Bronchial epithelial cell (primary cell): ENCODE results near the gene SLCO2B1. TPM values are rescaled to one million over a fixed set of nuclear protein-coding genes. Genes with fewer than 3 reads are reported as not detected.
A peak's percentile ranks its signal among the peaks of the same experiment; 100 is the strongest.

Source experiments
- DNase-seq: peaks from one replicate; pipeline ENCODE4 v3.0.0-alpha.2; 2010; ENCODE audit warnings: low read depth
- FAIRE-seq: peaks from 2 replicates; lab custom pipeline; 2011; peaks lifted over from hg19 to GRCh38; lab: Jason Lieb, UNC
- H3K27me3 ChIP-seq: 2 replicates; pipeline ENCODE4 v1.5.1; 2011; ENCODE audit warnings: low read length; ENCODE audit not compliant: control insufficient read depth, insufficient read depth
- H3K36me3 ChIP-seq: 2 replicates; pipeline ENCODE4 v1.5.1; 2011; ENCODE audit warnings: low read length; ENCODE audit not compliant: control insufficient read depth, insufficient read depth
- H3K4me3 ChIP-seq: 2 replicates; pipeline ENCODE4 v1.5.1; 2011; ENCODE audit warnings: mild to moderate bottlenecking, low read depth, low read length, control low read depth
- CTCF ChIP-seq: IDR thresholded peaks from 2 replicates; pipeline ENCODE4 v1.5.1; 2011; ENCODE audit warnings: mild to moderate bottlenecking, moderate library complexity, low read length, control low read depth, inconsistent platforms; ENCODE audit not compliant: insufficient read depth, severe bottlenecking
- total RNA-seq: library from RNA; depleted of rRNA; stranded (reverse); fragments of >200 nt; gene quantifications from 2 replicates; pipeline ENCODE4 v1.2.1, GENCODE V29; 2014

SLCO2B1 gene
- total RNA-seq, 1 donor from 2014 or later, result not detected

GRCh38 chr11:75198278-75198973 is 47.5 kb downstream of the SLCO2B1 start:
- TF ChIP-seq CTCF, result no peak
- DNase-seq (peak; percentile 49), FAIRE-seq (no peak)
- Histone ChIP-seq H3K27me3 (peaks cover 4% of the 10 kb centered on the region), H3K4me3 (no peak overlapping the region), H3K36me3 (no peaks in the 10 kb centered on the region)

GRCh38 chr11:75199412-75199955 is 48.6 kb downstream of the SLCO2B1 start:
- no peak for TF ChIP-seq CTCF
- no peak for DNase-seq
- FAIRE-seq, result no peak
- H3K36me3 ChIP-seq, result no peaks in the 10 kb centered on the region
- H3K27me3 ChIP-seq, result peaks cover 4% of the 10 kb centered on the region
- H3K4me3 ChIP-seq, result no peak overlapping the region

GRCh38 chr11:75200051-75200450 is 49.1 kb downstream of the SLCO2B1 start:
- no peak for DNase-seq
- H3K27me3 ChIP-seq, result peaks cover 4% of the 10 kb centered on the region
- no peak overlapping the region for H3K4me3 ChIP-seq
- no peaks in the 10 kb centered on the region for H3K36me3 ChIP-seq
- no peak for TF ChIP-seq CTCF
- FAIRE-seq, result no peak

GRCh38 chr11:75200531-75200930 is 49.6 kb downstream of the SLCO2B1 start:
- TF ChIP-seq CTCF, result no peak
- DNase-seq (no peak), FAIRE-seq (no peak)
- no peak overlapping the region for H3K4me3 ChIP-seq
- H3K27me3 ChIP-seq, result peaks cover 4% of the 10 kb centered on the region
- no peaks in the 10 kb centered on the region for H3K36me3 ChIP-seq

- H3K36me3 ChIP-seq, result no peaks in the 10 kb centered on the region
- FAIRE-seq, result no peak
- H3K4me3 ChIP-seq, result no peak overlapping the region
- no peak for DNase-seq
- no peak for TF ChIP-seq CTCF
- peaks cover 4% of the 10 kb centered on the region for H3K27me3 ChIP-seq
Measured at GRCh38 chr11:75201771-75202170, 50.9 kb downstream of the SLCO2B1 start.
